ENCODE results near the gene MRPL24. TPM values are rescaled to one million over a fixed set of nuclear protein-coding genes. Genes with fewer than 3 reads are reported as not detected.

Gene MRPL24
- total RNA-seq, 1 donor from 2014 or later, result 92.1 TPM

GRCh38 chr1:156705918-156706656 lies 34.8 kb downstream of the MRPL24 start:
- Histone ChIP-seq H3K4me1 (peaks cover 42% of the 10 kb centered on the region), H3K9me3 (replicated peaks) (no peaks in the 10 kb centered on the region), H3K27ac (replicated peaks) (peak overlapping the region; percentile 73), H3K27me3 (ENCODE audit: low read depth) (peaks cover 57% of the 10 kb centered on the region), H3K36me3 (no peaks in the 10 kb centered on the region), H3K4me3 (peak overlapping the region; percentile 66)
- peak; percentile 60 for DNase-seq
- intact Hi-C loops (cut with micrococcal nuclease), result no loop called here
- TF ChIP-seq, protein P1, sequence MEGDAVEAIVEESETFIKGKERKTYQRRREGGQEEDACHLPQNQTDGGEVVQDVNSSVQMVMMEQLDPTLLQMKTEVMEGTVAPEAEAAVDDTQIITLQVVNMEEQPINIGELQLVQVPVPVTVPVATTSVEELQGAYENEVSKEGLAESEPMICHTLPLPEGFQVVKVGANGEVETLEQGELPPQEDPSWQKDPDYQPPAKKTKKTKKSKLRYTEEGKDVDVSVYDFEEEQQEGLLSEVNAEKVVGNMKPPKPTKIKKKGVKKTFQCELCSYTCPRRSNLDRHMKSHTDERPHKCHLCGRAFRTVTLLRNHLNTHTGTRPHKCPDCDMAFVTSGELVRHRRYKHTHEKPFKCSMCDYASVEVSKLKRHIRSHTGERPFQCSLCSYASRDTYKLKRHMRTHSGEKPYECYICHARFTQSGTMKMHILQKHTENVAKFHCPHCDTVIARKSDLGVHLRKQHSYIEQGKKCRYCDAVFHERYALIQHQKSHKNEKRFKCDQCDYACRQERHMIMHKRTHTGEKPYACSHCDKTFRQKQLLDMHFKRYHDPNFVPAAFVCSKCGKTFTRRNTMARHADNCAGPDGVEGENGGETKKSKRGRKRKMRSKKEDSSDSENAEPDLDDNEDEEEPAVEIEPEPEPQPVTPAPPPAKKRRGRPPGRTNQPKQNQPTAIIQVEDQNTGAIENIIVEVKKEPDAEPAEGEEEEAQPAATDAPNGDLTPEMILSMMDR (IDR thresholded peaks at IDR 0.05; ENCODE audit: borderline replicate concordance), result peak; percentile 80

GRCh38 chr1:156705321-156705917 lies 35.5 kb downstream of the MRPL24 start, which contains the start of gene CRABP2:
TSS of gene CRABP2 (minus strand) at chr1:156705583. CDS start at chr1:156705446, 137 bp downstream.
- TF ChIP-seq, protein P1 (IDR thresholded peaks at IDR 0.05; ENCODE audit: borderline replicate concordance), result no peak
- peaks cover 42% of the 10 kb centered on the region for H3K4me1 ChIP-seq
- DNase-seq, result no peak
- H3K27ac ChIP-seq (replicated peaks), result peak within 1 kb of the TSS; percentile 73
- intact Hi-C loops (cut with micrococcal nuclease), result no loop called here
- peaks cover 64% of the 10 kb centered on the region for H3K27me3 ChIP-seq (ENCODE audit: low read depth)
- H3K36me3 ChIP-seq, result no peaks in the 10 kb centered on the region
- no peaks in the 10 kb centered on the region for H3K9me3 ChIP-seq (replicated peaks)
- H3K4me3 ChIP-seq, result peak within 1 kb of the TSS; percentile 66

DNA sequence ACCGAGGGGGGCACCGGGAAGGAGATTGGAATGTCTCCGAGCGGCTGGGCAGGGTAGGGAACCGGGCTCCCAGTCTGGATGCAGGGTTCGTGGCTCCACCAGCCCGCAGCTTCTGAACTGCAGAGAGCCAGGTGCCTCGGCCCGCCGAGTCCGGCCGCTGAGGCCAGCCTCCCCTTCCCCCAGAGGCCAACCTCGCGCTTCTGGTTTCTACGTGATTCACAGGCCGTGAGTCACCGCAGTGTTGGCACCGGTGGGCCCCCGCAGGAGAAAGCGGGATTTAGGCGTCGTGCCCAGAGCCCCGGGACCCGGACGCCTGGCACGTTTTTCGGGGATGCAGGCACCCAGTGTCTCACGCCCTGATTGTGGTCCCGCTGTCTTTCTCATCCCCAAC lies 36.0 kb downstream of the MRPL24 start:
- TF ChIP-seq, protein P1 (IDR thresholded peaks at IDR 0.05; ENCODE audit: borderline replicate concordance), result no peak
- peak; percentile 29 for DNase-seq
- peaks cover 69% of the 10 kb centered on the region for H3K27me3 ChIP-seq (ENCODE audit: low read depth)
- intact Hi-C loops (cut with micrococcal nuclease), result no loop called here
- H3K36me3 ChIP-seq, result no peaks in the 10 kb centered on the region
- H3K4me1 ChIP-seq, result peaks cover 37% of the 10 kb centered on the region
- no peaks in the 10 kb centered on the region for H3K9me3 ChIP-seq (replicated peaks)
- no peak overlapping the region for H3K27ac ChIP-seq (replicated peaks)
- peak overlapping the region; percentile 66 for H3K4me3 ChIP-seq

DNA sequence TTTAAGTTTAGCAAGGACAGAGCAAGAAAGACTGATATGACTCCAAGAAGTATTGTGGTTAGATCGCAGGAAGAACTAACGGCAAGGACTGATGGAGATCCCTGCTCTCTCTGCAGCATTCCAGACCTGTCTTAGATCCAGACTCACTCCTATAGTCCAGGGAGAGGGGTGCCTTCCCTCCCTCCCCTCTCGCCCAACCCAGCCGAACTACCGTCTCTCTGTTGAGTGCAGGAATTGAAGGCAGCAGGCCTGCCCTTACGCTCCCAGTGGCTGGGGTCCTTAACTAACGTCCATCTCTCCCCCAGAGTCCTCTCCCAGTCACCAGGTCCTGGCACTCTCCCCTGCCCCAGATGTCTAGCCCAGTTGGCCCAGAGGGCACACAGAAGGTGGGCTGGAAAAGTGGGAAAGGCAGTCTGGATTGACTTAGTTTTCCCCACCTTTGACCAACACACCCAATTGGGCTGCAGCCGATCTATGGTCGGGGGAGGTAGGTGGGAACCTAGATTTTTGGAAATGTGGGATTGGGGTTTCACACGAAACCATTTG lies 36.6 kb downstream of the MRPL24 start:
- Histone ChIP-seq H3K4me1 (peaks cover 30% of the 10 kb centered on the region), H3K27ac (replicated peaks) (no peak overlapping the region), H3K9me3 (replicated peaks) (no peaks in the 10 kb centered on the region), H3K4me3 (no peak overlapping the region), H3K27me3 (ENCODE audit: low read depth) (peaks cover 74% of the 10 kb centered on the region), H3K36me3 (no peaks in the 10 kb centered on the region)
- intact Hi-C loops (cut with micrococcal nuclease), result no loop called here
- no peak for DNase-seq
- TF ChIP-seq, protein P1 (IDR thresholded peaks at IDR 0.05; ENCODE audit: borderline replicate concordance), result no peak

GRCh38 chr1:156703741-156704140 lies 37.1 kb downstream of the MRPL24 start:
- Histone ChIP-seq H3K27ac (replicated peaks) (no peak overlapping the region), H3K4me1 (peaks cover 30% of the 10 kb centered on the region), H3K4me3 (no peak overlapping the region), H3K9me3 (replicated peaks) (no peaks in the 10 kb centered on the region), H3K36me3 (no peaks in the 10 kb centered on the region), H3K27me3 (ENCODE audit: low read depth) (peaks cover 79% of the 10 kb centered on the region)
- TF ChIP-seq, protein P1 (IDR thresholded peaks at IDR 0.05; ENCODE audit: borderline replicate concordance), result no peak
- DNase-seq, result no peak
- intact Hi-C loops (cut with micrococcal nuclease), result no loop called here
